Esophagus muscularis mucosa (tissue), 4 donors: ENCODE data around the gene MACROD2. TPM values are rescaled to one million over a fixed set of nuclear protein-coding genes. Genes with fewer than 3 reads are reported as not detected.

Source experiments
- DNase-seq: peaks from one replicate; pipeline ENCODE4 v3.0.0-alpha.2; 2017; ENCODE audit errors: extremely low spot score
- H3K27ac ChIP-seq, 4 donors: fragments of 200-600 bp; sonication (generic); replicated peaks in 1 of 4; 1 replicate in 3 of 4; 2 replicates in 1 of 4; pipeline ENCODE4 v1.5.1; 2016 to 2019; ENCODE audit warnings: mild to moderate bottlenecking in 1 of 4
- H3K27me3 ChIP-seq, 4 donors: fragments of 200-600 bp; sonication (generic); one replicate each; pipeline versions ENCODE4 v1.5.1 to v1.6.0; 2016 to 2019
- H3K36me3 ChIP-seq, 4 donors: fragments of 200-600 bp; sonication (generic); one replicate each; pipeline ENCODE4 v1.5.1; 2016 to 2019
- H3K4me1 ChIP-seq, 4 donors: fragments of 200-600 bp; sonication (generic); one replicate each; pipeline ENCODE4 v1.5.1; 2016 to 2019
- H3K4me3 ChIP-seq, 4 donors: fragments of 200-600 bp; sonication (generic); 1 replicate in 2 of 4; 2 replicates in 2 of 4; pipeline ENCODE4 v1.5.1; 2016 to 2019; ENCODE audit warnings: mild to moderate bottlenecking in 4 of 4, moderate library complexity in 1 of 4
- H3K9me3 ChIP-seq, 4 donors: fragments of 200-600 bp; sonication (generic); 1 replicate in 3 of 4; 2 replicates in 1 of 4; pipeline ENCODE4 v1.5.1; 2016 to 2019
- CTCF ChIP-seq, 3 experiments: fragments of 200-600 bp in 2 of 3; fragments of 450-650 bp in 1 of 3; sonication (generic) in 2 of 3; IDR thresholded peaks; one replicate each; pipeline ENCODE4 v1.5.1; 2017 to 2019; ENCODE audit warnings: antibody characterized with exemption in 3 of 3, mild to moderate bottlenecking in 2 of 3, moderate library complexity in 1 of 3
- EP300 ChIP-seq: sonication (generic); formaldehyde crosslinking; IDR thresholded peaks from one replicate; pipeline ENCODE4 v1.6.1; 2017; ENCODE audit warnings: antibody characterized with exemption
- POLR2A ChIP-seq: fragments of 450-650 bp; IDR thresholded peaks from one replicate; pipeline ENCODE4 v1.6.1; 2017; ENCODE audit warnings: antibody characterized with exemption, moderate library complexity, mild to moderate bottlenecking, low read depth
- POLR2AphosphoS5 ChIP-seq, 2 donors: sonication (generic); formaldehyde crosslinking; IDR thresholded peaks; one replicate each; pipeline ENCODE4 v1.6.1; 2017; ENCODE audit warnings: antibody characterized with exemption in 2 of 2
- WGBS: methylation state at CpG from one replicate; pipeline ENCODE4 v1.1.5; 2018; 5-methylcytosine and 5-hydroxymethylcytosine counted together
- intact Hi-C: fragments of 100-400 bp; cut with DNase I; formaldehyde crosslinking; loops from one replicate; pipeline ENCODE4 v1.15.1; 2023
- total RNA-seq, 4 donors: library from RNA; depleted of rRNA; stranded (reverse); fragments of >200 nt; gene quantifications; one replicate each; pipeline versions ENCODE4 v1.1.0 to v1.2.1, GENCODE V29; 2016

Gene MACROD2
- total RNA-seq, 4 donors from 2014 or later = 1.4 to 3.6 (median 2.6) TPM

GRCh38 chr20:14609328-14610221 lies 614.3 kb downstream of the MACROD2 start:
- TF ChIP-seq CTCF (IDR thresholded peaks at IDR 0.05) (no peak), POLR2A (no peak), POLR2AphosphoS5 (IDR thresholded peaks at IDR 0.05) (no peak), EP300 (no peak)

GRCh38 chr20:14611479-14611878 lies 616.2 kb downstream of the MACROD2 start:
- no peak overlapping the region for H3K4me3 ChIP-seq
- WGBS = 85% methylated on average over 2 of the region's 2 CpGs
- H3K27ac ChIP-seq = no peak overlapping the region
- no peaks in the 10 kb centered on the region for H3K9me3 ChIP-seq
- DNase-seq = no peak
- H3K4me1 ChIP-seq = no peaks in the 10 kb centered on the region
- intact Hi-C loops = no loop called here
- TF ChIP-seq POLR2A = no peak
- H3K27me3 ChIP-seq = no peaks in the 10 kb centered on the region
- H3K36me3 ChIP-seq = no peaks in the 10 kb centered on the region

More at GRCh38 chr20:14609328-14610221, 614.3 kb downstream of the MACROD2 start:
- intact Hi-C loops = no loop called here
- no peaks in the 10 kb centered on the region for H3K36me3 ChIP-seq
- H3K27ac ChIP-seq = no peak overlapping the region
- H3K9me3 ChIP-seq = no peaks in the 10 kb centered on the region
- 87% methylated on average over 4 of the region's 4 CpGs for WGBS
- DNase-seq = no peak
- no peak overlapping the region for H3K4me3 ChIP-seq
- no peaks in the 10 kb centered on the region for H3K27me3 ChIP-seq
- no peaks in the 10 kb centered on the region for H3K4me1 ChIP-seq

- Histone ChIP-seq H3K36me3 (no peaks in the 10 kb centered on the region), H3K27ac (no peak overlapping the region), H3K27me3 (no peaks in the 10 kb centered on the region), H3K4me1 (no peaks in the 10 kb centered on the region), H3K9me3 (no peaks in the 10 kb centered on the region), H3K4me3 (no peak overlapping the region)
- no peak for DNase-seq
- intact Hi-C loops = no loop called here
- WGBS = 58% methylated on average over 1 of the region's 1 CpG
- TF ChIP-seq CTCF (IDR thresholded peaks at IDR 0.05) (no peak), EP300 (no peak), POLR2AphosphoS5 (IDR thresholded peaks at IDR 0.05) (no peak), POLR2A (no peak)
These were observed 617.1 kb downstream of the MACROD2 start for GRCh38 chr20:14612391-14612790.

- no peak for TF ChIP-seq POLR2AphosphoS5 (IDR thresholded peaks at IDR 0.05)
- no peak for TF ChIP-seq CTCF (IDR thresholded peaks at IDR 0.05)
- TF ChIP-seq EP300 = no peak
- no peak for TF ChIP-seq POLR2A
These were observed 620.7 kb downstream of the MACROD2 start for GRCh38 chr20:14616003-14616402.

GRCh38 chr20:14617123-14617522 lies 621.8 kb downstream of the MACROD2 start:
- no peaks in the 10 kb centered on the region for H3K9me3 ChIP-seq
- H3K27ac ChIP-seq = no peak overlapping the region
- no peak for DNase-seq
- H3K4me1 ChIP-seq = no peaks in the 10 kb centered on the region
- intact Hi-C loops = no loop called here
- no peak overlapping the region for H3K4me3 ChIP-seq
- H3K36me3 ChIP-seq = no peaks in the 10 kb centered on the region
- TF ChIP-seq POLR2A = no peak
- TF ChIP-seq POLR2AphosphoS5 (IDR thresholded peaks at IDR 0.05) = no peak
- no peak for TF ChIP-seq CTCF (IDR thresholded peaks at IDR 0.05)
- TF ChIP-seq EP300 = no peak
- 55% methylated on average over 2 of the region's 2 CpGs for WGBS
- H3K27me3 ChIP-seq = no peaks in the 10 kb centered on the region

More at GRCh38 chr20:14616003-14616402, 620.7 kb downstream of the MACROD2 start:
- intact Hi-C loops = no loop called here
- H3K4me3 ChIP-seq = no peak overlapping the region
- no peaks in the 10 kb centered on the region for H3K27me3 ChIP-seq
- no peaks in the 10 kb centered on the region for H3K9me3 ChIP-seq
- H3K27ac ChIP-seq = no peak overlapping the region
- H3K4me1 ChIP-seq = no peaks in the 10 kb centered on the region
- WGBS = 95% methylated on average over 3 of the region's 3 CpGs
- H3K36me3 ChIP-seq = no peaks in the 10 kb centered on the region
- DNase-seq = no peak
